ENCODE measurements around the gene DUSP22. TPM values are rescaled to one million over a fixed set of nuclear protein-coding genes. Genes with fewer than 3 reads are reported as not detected.

DUSP22 gene
- total and polyA plus RNA-seq, 9 of the 15 experiments (the other 6 are each of a cell fraction or from before 2014, with no cell fraction given) = 9.3 to 19.4 (median 11.8) TPM

DNA sequence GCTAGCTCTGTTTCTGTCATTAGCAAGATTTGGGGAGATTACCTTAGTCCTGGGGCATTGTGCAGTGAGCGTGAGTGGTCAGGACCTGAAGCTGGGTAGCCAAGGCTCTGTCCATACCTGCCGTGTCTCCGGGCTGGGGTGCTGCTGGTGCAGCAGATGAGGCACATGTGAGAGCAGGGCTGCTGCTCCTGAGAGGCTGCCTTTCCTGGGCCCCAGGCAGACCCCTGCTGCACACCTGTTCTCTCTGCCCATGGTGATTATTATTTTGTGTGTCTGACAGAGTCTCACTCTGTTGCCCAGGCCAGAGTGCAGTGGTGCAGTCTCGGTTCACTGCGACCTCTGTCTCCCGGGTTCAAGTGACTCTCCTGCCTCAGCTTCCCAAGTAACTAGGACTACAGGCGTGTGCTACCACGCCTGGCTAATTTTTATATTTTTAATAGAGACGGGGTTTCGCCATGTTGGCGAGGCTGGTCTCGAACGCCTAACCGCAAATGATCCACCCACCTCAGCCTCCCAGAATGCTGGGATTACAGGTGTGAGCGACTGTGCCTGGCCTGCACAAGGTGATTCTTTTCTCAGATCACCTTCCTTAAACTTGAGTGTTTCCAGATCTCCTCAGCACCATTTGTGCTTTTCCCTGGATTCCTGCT lies 62.5 kb downstream of the DUSP22 start:
- ChIA-PET POLR2A (interaction anchor here (0.6 to 0.7 kb wide), 2 partner anchors 15 to 54 kb away, joined by 3 read pairs; no protein-coding TSS in a partner anchor), CTCF (ENCODE audit: low intra/inter-chr PET ratio) (no interaction called here)
- Histone ChIP-seq H3K9me1 (ENCODE audit: control insufficient read depth, insufficient read depth, low read length) (no peaks in the 10 kb centered on the region), H3K4me2 (ENCODE audit: insufficient read depth, low read length) (no peak overlapping the region), H3K27ac (ENCODE audit: extremely low read depth, low read depth, low read length) (no peak overlapping the region), H3K4me1 (replicated peaks in 1 of 2; ENCODE audit: control insufficient read depth in 2 of 2, insufficient read depth in 2 of 2, low read length in 2 of 2) (0 out of 5 replicates have a peak, but pooled peaks cover 0 to 2% of the 10 kb centered on the region in 2 experiments), H4K20me1 (replicated peaks; ENCODE audit: control insufficient read depth, insufficient read depth, low read length) (peaks cover 11% of the 10 kb centered on the region; the same call in 1 of the 2 replicates), H3K79me2 (ENCODE audit: control insufficient read depth, insufficient read depth, low read length) (no peaks in the 10 kb centered on the region), H3K9ac (ENCODE audit: insufficient read depth in 1 of 2, low read depth in 2 of 2, low read length in 2 of 2) (no peak overlapping the region), H3K4me3 (no peak overlapping the region), H3K36me3 (ENCODE audit: control insufficient read depth, insufficient read depth, low read length) (no peaks in the 10 kb centered on the region), H2AFZ (ENCODE audit: low read depth, low read length) (no peak overlapping the region), H3K27me3 (ENCODE audit: control insufficient read depth in 2 of 2, insufficient read depth in 2 of 2, low read length in 2 of 2) (peaks cover 17 to 61% of the 10 kb centered on the region in 2 experiments; a peak in 4 of 5 replicates), H3K9me3 (replicated peaks; ENCODE audit: control insufficient read depth, insufficient read depth, low read depth, low read length) (no peaks in the 10 kb centered on the region)
- no TSS peak for BruUV-seq (replicated peaks)
- ATAC-seq (no peak), FAIRE-seq (no peak), DNase-seq (ENCODE audit: extremely low read depth in 1 of 4, low spot score in 3 of 4) (no peak)
- intact Hi-C loops (cut with micrococcal nuclease) = no loop called here
- in situ Hi-C loops (cut with MboI) = no loop called here
- TF ChIP-seq MAFG (tag; conservative IDR thresholded peaks at IDR 0.05) (no peak), XRCC4 (IDR thresholded peaks at IDR 0.05; ENCODE audit: extremely low read depth, insufficient read depth, insufficient read length) (no peak), MTA3 (IDR thresholded peaks at IDR 0.05; ENCODE audit: borderline replicate concordance) (no peak), TAF9B (IDR thresholded peaks at IDR 0.05; ENCODE audit: partially characterized antibody) (no peak), CBFA2T2 (conservative IDR thresholded peaks at IDR 0.05) (no peak), FOXK2 (conservative IDR thresholded peaks at IDR 0.05 in 1 of 2, IDR thresholded peaks at IDR 0.05 in 1 of 2; ENCODE audit: low read depth in 2 of 2) (no peak), E2F4 (CRISPR knock-in tag; IDR thresholded peaks at IDR 0.05; ENCODE audit: low read depth) (no peak)
- TF ChIP-seq, protein P1, sequence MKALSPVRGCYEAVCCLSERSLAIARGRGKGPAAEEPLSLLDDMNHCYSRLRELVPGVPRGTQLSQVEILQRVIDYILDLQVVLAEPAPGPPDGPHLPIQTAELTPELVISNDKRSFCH (CRISPR knock-in tag; IDR thresholded peaks at IDR 0.05) = no peak
- TF ChIP-seq, protein P1 (tag; IDR thresholded peaks at IDR 0.05) = no peak
- 20% methylated on average over 15 of the region's 15 CpGs for WGBS (ENCODE audit: insufficient coverage, low coverage, missing lambda C conversion rate)
